ENCODE measurements around the gene APOD. TPM values are rescaled to one million over a fixed set of nuclear protein-coding genes. Genes with fewer than 3 reads are reported as not detected.

The APOD gene
- total and polyA plus RNA-seq, 10 of the 15 experiments (the other 5 are each of a cell fraction or from before 2014, with no cell fraction given): 0.06 to 0.77 (median 0.47) TPM; not detected in 3

DNA sequence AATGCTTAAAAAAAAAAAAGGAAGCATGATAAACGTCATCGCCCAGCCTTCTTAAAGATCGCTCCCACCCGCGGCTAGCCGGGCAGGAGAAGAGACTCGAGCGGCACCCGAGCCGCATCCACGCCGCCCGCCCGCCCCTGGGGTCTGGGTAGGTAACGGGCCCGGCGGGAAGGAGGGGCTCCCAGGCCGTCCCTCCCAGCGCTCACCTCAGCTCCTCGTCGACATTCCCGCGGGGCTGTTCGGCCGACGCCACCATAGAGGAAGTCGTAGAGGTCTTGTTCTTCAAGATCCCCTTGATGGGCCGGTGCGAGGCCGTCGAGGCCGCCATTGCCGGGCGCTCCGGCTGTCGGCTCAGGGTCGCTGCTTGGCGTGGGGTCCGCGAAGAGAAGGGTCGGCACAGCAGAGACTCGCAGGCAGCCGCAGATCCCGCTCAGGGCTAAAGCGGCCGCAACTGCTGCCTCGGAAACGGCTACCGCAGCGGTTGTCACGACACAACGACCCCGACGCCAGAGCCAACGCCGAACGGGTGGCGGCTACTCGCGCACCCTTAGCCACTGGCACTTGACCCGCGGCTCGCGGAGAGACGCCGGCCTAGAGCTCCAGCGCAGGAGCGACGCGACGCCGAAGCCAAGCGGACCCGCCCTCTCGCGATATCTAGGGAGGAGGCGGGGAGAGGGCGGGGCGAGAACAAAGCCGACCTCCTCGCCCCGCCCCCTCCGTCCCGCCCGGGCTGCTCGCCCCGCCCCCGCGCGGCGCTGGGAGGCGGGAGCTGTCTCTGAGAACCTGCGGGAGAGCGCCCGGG, 40.8 kb downstream of the APOD start, which contains the start of gene PPP1R2 (continued):
- TF ChIP-seq EGR1 (IDR thresholded peaks at IDR 0.05; ENCODE audit: borderline replicate concordance in 1 of 2, low read depth in 2 of 2, low read length in 2 of 2) (peak in 1 of 2 experiments; percentile 76; a peak in 2 of 3 replicates), HDAC6 (IDR thresholded peaks at IDR 0.05; ENCODE audit: unreplicated experiment) (no peak), PAX5 (IDR thresholded peaks at IDR 0.05; ENCODE audit: borderline replicate concordance, low read depth, low read length) (0 out of 2 replicates have a peak, but pooled peaks have one; percentile 14), ASH2L (IDR thresholded peaks at IDR 0.05; ENCODE audit: borderline replicate concordance, low read depth) (peak; percentile 81; the same call in 1 of the 2 replicates), IKZF1 (conservative IDR thresholded peaks at IDR 0.05) (peak; percentile 59), HDGF (IDR thresholded peaks at IDR 0.05) (no peak), SPI1 (IDR thresholded peaks at IDR 0.05; ENCODE audit: borderline replicate concordance, insufficient read depth, low read depth, low read length) (no peak), NFXL1 (IDR thresholded peaks at IDR 0.05; ENCODE audit: borderline replicate concordance) (no peak), USF2 (IDR thresholded peaks at IDR 0.05; ENCODE audit: borderline replicate concordance, low read depth, low read length) (no peak), RELA (IDR thresholded peaks at IDR 0.05; ENCODE audit: borderline replicate concordance, partially characterized antibody) (no peak), CHD2 (IDR thresholded peaks at IDR 0.05; ENCODE audit: borderline replicate concordance, low read depth, low read length) (peak; percentile 98), ELK1 (IDR thresholded peaks at IDR 0.05; ENCODE audit: low read depth, low read length) (no peak), NFYB (IDR thresholded peaks at IDR 0.05; ENCODE audit: insufficient read depth, low read depth, low read length) (no peak), SMARCA5 (IDR thresholded peaks at IDR 0.05) (no peak), EZH2 (IDR thresholded peaks at IDR 0.05; ENCODE audit: borderline replicate concordance, control insufficient read depth, low read depth, low read length) (no peak), TCF3 (IDR thresholded peaks at IDR 0.05; ENCODE audit: borderline replicate concordance, insufficient read depth, low read depth, low read length) (peak; percentile 82; the same call in 1 of the 2 replicates), NRF1 (conservative IDR thresholded peaks at IDR 0.05; ENCODE audit: low read depth, low read length) (no peak), TCF12 (IDR thresholded peaks at IDR 0.05; ENCODE audit: low read depth, low read length) (peak; percentile 71; the same call in 1 of the 2 replicates), ZNF24 (IDR thresholded peaks at IDR 0.05) (no peak), ZZZ3 (IDR thresholded peaks at IDR 0.05; ENCODE audit: control insufficient read depth, insufficient read length, low read depth) (no peak)
- TF ChIP-seq, protein P1, sequence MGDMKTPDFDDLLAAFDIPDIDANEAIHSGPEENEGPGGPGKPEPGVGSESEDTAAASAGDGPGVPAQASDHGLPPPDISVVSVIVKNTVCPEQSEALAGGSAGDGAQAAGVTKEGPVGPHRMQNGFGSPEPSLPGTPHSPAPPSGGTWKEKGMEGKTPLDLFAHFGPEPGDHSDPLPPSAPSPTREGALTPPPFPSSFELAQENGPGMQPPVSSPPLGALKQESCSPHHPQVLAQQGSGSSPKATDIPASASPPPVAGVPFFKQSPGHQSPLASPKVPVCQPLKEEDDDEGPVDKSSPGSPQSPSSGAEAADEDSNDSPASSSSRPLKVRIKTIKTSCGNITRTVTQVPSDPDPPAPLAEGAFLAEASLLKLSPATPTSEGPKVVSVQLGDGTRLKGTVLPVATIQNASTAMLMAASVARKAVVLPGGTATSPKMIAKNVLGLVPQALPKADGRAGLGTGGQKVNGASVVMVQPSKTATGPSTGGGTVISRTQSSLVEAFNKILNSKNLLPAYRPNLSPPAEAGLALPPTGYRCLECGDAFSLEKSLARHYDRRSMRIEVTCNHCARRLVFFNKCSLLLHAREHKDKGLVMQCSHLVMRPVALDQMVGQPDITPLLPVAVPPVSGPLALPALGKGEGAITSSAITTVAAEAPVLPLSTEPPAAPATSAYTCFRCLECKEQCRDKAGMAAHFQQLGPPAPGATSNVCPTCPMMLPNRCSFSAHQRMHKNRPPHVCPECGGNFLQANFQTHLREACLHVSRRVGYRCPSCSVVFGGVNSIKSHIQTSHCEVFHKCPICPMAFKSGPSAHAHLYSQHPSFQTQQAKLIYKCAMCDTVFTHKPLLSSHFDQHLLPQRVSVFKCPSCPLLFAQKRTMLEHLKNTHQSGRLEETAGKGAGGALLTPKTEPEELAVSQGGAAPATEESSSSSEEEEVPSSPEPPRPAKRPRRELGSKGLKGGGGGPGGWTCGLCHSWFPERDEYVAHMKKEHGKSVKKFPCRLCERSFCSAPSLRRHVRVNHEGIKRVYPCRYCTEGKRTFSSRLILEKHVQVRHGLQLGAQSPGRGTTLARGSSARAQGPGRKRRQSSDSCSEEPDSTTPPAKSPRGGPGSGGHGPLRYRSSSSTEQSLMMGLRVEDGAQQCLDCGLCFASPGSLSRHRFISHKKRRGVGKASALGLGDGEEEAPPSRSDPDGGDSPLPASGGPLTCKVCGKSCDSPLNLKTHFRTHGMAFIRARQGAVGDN (IDR thresholded peaks at IDR 0.05): no peak

Measured in GM12878 (cell line).